Eye (tissue), 1 donor: Measurements from ENCODE around the gene TTLL9.

Experiments
- DNase-seq: peaks from one replicate; pipeline ENCODE4 v3.0.0-alpha.2; 2015

Gene TTLL9

GRCh38 chr20:31951530-31952453, 81.4 kb downstream of the TTLL9 start, which contains the start of gene PDRG1:
PDRG1 (minus strand) TSS chr20:31952046; CDS start chr20:31951961, 85 bp downstream.
- DNase-seq: peak; percentile 98

- DNase-seq: no peak
Measured at GRCh38 chr20:31953556-31954148, 83.2 kb downstream of the TTLL9 start.

GRCh38 chr20:31954500-31954899, 84.1 kb downstream of the TTLL9 start:
- no peak for DNase-seq

GRCh38 chr20:31956556-31957526, 86.4 kb downstream of the TTLL9 start:
- DNase-seq: peak; percentile 65

GRCh38 chr20:31962761-31963160, 92.3 kb downstream of the TTLL9 start:
- DNase-seq: peak; percentile 75

GRCh38 chr20:31963889-31964288, 93.5 kb downstream of the TTLL9 start:
- DNase-seq: peak; percentile 27

GRCh38 chr20:31966991-31967655, 96.7 kb downstream of the TTLL9 start:
- peak; percentile 59 for DNase-seq

- peak; percentile 69 for DNase-seq
Measured at GRCh38 chr20:31967830-31968249, 97.4 kb downstream of the TTLL9 start, which contains the start of gene XKR7. XKR7 (plus strand) TSS chr20:31968151; CDS start chr20:31968176, 25 bp downstream.

- DNase-seq: peak; percentile 94
Measured at GRCh38 chr20:31968291-31969126, 98.1 kb downstream of the TTLL9 start.

- no peak for DNase-seq
Measured at GRCh38 chr20:31969991-31970390, 99.6 kb downstream of the TTLL9 start.

- DNase-seq: no peak
Measured at GRCh38 chr20:31972471-31973021, 102.1 kb downstream of the TTLL9 start.

GRCh38 chr20:31974296-31974695, 103.9 kb downstream of the TTLL9 start:
- no peak for DNase-seq

GRCh38 chr20:31974951-31975487, 104.6 kb downstream of the TTLL9 start:
- DNase-seq: peak; percentile 75

- DNase-seq: no peak
Measured at GRCh38 chr20:31975874-31976273, 105.4 kb downstream of the TTLL9 start.

GRCh38 chr20:31977080-31977479, 106.6 kb downstream of the TTLL9 start:
- DNase-seq: no peak

GRCh38 chr20:31979713-31980426, 109.4 kb downstream of the TTLL9 start:
- no peak for DNase-seq

- DNase-seq: no peak
Measured at GRCh38 chr20:31981784-31982183, 111.3 kb downstream of the TTLL9 start.

GRCh38 chr20:31984981-31985471, 114.6 kb downstream of the TTLL9 start:
- peak; percentile 53 for DNase-seq

- DNase-seq: no peak
Measured at GRCh38 chr20:31987744-31988143, 117.3 kb downstream of the TTLL9 start.
